Measurements from ENCODE around the gene PIGQ. TPM values are rescaled to one million over a fixed set of nuclear protein-coding genes. Genes with fewer than 3 reads are reported as not detected.

PIGQ gene
- total RNA-seq, 1 experiment from 2014 or later: 83.5 TPM

DNA sequence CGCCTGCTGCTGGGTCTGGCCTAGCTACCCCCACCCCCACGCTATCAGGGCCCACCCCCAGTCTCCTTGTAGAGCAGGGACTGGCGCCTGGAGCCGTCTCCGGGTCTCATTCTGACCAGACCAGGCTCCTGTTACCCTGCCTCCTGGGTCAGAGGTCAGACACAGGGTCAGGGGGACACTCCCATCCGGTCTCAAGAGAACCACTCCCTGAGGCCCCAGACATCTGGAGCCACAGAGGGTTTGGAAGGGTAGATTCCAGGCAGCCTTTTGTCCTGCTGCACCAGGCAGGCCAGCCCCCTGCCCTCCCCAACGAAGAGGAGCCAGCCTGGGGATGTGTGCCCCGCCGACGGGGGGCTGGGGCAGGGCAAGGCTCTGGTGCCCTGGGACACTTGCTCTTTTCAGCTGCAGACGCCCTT lies 60.1 kb downstream of the PIGQ start:
- CTCF ChIA-PET: no interaction called here
- intact Hi-C loops (cut with micrococcal nuclease; ENCODE audit: unreplicated experiment): no loop called here

DNA sequence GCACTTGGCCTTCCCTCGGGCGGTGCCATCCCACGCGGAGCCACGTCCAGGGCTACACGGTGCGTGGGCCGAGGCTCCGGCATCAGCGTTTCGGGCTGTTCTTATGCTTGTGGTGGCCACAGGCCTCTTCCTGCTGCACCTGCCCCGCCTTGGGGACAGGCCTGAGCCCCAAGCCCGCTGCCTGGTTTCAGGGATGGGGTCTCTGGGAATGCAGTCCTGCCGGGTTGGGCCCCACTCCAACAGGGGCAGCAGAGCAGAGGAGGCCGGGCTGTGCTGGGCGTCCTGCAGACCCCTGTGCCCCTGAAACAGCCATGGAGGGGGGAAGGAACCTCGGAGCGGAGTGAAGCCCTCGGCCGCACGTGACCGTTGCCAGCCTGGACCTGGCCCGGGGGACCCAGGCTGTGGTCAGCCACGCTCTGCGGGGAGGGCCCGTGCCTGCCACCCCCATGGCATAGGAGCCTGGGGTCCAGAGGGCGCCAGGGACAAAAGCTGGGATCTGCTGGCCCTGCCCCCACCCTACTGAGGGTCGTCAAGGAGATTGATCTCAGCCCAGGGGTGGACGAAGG lies 60.6 kb downstream of the PIGQ start:
- POLR2A ChIA-PET: no interaction called here
- CTCF ChIA-PET: no interaction called here
- no peaks in the 10 kb centered on the region for H3K9me3 ChIP-seq (ENCODE audit: control insufficient read depth, insufficient read depth, low read depth, low read length)
- in situ Hi-C loops (cut with HindIII; ENCODE audit: low pct_unique_long_range_greater_than_20kb, low sequenced_read_pairs) (no loop called here), intact Hi-C loops (cut with micrococcal nuclease; ENCODE audit: unreplicated experiment) (no loop called here)
- peaks cover 47% of the 10 kb centered on the region for H3K4me1 ChIP-seq (ENCODE audit: control insufficient read depth, insufficient read depth, low read length)
- H3K27me3 ChIP-seq (ENCODE audit: control insufficient read depth, insufficient read depth, low read length): no peaks in the 10 kb centered on the region
- no peak for DNase-seq (ENCODE audit: low read depth, low spot score)
- no peaks in the 10 kb centered on the region for H3K36me3 ChIP-seq (ENCODE audit: control insufficient read depth, insufficient read depth, low read length)
- TF ChIP-seq POLR2AphosphoS5 (IDR thresholded peaks at IDR 0.05; ENCODE audit: low read depth, low read length) (no peak), TCF7L2 (IDR thresholded peaks at IDR 0.05; ENCODE audit: low read depth, low read length) (no peak), SIN3A (IDR thresholded peaks at IDR 0.05; ENCODE audit: borderline replicate concordance, insufficient read depth, low read depth, low read length) (no peak)
- TF ChIP-seq, protein P1, sequence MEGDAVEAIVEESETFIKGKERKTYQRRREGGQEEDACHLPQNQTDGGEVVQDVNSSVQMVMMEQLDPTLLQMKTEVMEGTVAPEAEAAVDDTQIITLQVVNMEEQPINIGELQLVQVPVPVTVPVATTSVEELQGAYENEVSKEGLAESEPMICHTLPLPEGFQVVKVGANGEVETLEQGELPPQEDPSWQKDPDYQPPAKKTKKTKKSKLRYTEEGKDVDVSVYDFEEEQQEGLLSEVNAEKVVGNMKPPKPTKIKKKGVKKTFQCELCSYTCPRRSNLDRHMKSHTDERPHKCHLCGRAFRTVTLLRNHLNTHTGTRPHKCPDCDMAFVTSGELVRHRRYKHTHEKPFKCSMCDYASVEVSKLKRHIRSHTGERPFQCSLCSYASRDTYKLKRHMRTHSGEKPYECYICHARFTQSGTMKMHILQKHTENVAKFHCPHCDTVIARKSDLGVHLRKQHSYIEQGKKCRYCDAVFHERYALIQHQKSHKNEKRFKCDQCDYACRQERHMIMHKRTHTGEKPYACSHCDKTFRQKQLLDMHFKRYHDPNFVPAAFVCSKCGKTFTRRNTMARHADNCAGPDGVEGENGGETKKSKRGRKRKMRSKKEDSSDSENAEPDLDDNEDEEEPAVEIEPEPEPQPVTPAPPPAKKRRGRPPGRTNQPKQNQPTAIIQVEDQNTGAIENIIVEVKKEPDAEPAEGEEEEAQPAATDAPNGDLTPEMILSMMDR (IDR thresholded peaks at IDR 0.05): no peak
- TF ChIP-seq, protein P2, sequence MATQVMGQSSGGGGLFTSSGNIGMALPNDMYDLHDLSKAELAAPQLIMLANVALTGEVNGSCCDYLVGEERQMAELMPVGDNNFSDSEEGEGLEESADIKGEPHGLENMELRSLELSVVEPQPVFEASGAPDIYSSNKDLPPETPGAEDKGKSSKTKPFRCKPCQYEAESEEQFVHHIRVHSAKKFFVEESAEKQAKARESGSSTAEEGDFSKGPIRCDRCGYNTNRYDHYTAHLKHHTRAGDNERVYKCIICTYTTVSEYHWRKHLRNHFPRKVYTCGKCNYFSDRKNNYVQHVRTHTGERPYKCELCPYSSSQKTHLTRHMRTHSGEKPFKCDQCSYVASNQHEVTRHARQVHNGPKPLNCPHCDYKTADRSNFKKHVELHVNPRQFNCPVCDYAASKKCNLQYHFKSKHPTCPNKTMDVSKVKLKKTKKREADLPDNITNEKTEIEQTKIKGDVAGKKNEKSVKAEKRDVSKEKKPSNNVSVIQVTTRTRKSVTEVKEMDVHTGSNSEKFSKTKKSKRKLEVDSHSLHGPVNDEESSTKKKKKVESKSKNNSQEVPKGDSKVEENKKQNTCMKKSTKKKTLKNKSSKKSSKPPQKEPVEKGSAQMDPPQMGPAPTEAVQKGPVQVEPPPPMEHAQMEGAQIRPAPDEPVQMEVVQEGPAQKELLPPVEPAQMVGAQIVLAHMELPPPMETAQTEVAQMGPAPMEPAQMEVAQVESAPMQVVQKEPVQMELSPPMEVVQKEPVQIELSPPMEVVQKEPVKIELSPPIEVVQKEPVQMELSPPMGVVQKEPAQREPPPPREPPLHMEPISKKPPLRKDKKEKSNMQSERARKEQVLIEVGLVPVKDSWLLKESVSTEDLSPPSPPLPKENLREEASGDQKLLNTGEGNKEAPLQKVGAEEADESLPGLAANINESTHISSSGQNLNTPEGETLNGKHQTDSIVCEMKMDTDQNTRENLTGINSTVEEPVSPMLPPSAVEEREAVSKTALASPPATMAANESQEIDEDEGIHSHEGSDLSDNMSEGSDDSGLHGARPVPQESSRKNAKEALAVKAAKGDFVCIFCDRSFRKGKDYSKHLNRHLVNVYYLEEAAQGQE (IDR thresholded peaks at IDR 0.05; ENCODE audit: insufficient read depth in 1 of 2, low read depth in 2 of 2, low read length in 1 of 2): no peak
- ATAC-seq: peak; percentile 2; the same call in 1 of the 2 replicates
- BruUV-seq (replicated peaks): no TSS peak
- H3K27ac ChIP-seq (ENCODE audit: low read length): peak overlapping the region; percentile 34; the same call in 1 of the 2 replicates
- H3K4me3 ChIP-seq (ENCODE audit: low read depth in 2 of 2, low read length in 2 of 2): no peak overlapping the region

More for the DNA sequence above, 60.1 kb downstream of the PIGQ start:
- POLR2A ChIA-PET: no interaction called here
- Histone ChIP-seq H3K4me1 (ENCODE audit: control insufficient read depth, insufficient read depth, low read length) (peaks cover 50% of the 10 kb centered on the region), H3K9me3 (ENCODE audit: control insufficient read depth, insufficient read depth, low read depth, low read length) (no peaks in the 10 kb centered on the region), H3K36me3 (ENCODE audit: control insufficient read depth, insufficient read depth, low read length) (no peaks in the 10 kb centered on the region), H3K4me3 (ENCODE audit: low read depth in 2 of 2, low read length in 2 of 2) (no peak overlapping the region), H3K27me3 (ENCODE audit: control insufficient read depth, insufficient read depth, low read length) (no peaks in the 10 kb centered on the region), H3K27ac (ENCODE audit: low read length) (peak overlapping the region; percentile 34; the same call in 1 of the 2 replicates)
- in situ Hi-C loops (cut with HindIII; ENCODE audit: low pct_unique_long_range_greater_than_20kb, low sequenced_read_pairs): no loop called here
- no peak for TF ChIP-seq POLR2AphosphoS5 (IDR thresholded peaks at IDR 0.05; ENCODE audit: low read depth, low read length)
- TF ChIP-seq, protein P1 (IDR thresholded peaks at IDR 0.05): no peak
- TF ChIP-seq TCF7L2 (IDR thresholded peaks at IDR 0.05; ENCODE audit: low read depth, low read length): no peak
- TF ChIP-seq SIN3A (IDR thresholded peaks at IDR 0.05; ENCODE audit: borderline replicate concordance, insufficient read depth, low read depth, low read length): no peak
- TF ChIP-seq, protein P2 (IDR thresholded peaks at IDR 0.05; ENCODE audit: insufficient read depth in 1 of 2, low read depth in 2 of 2, low read length in 1 of 2): no peak
- DNase-seq (ENCODE audit: low read depth, low spot score) (no peak), ATAC-seq (peak; percentile 2; the same call in 1 of the 2 replicates)
- BruUV-seq (replicated peaks): no TSS peak
